Naive B cell (primary cell): ENCODE measurements around the gene HSD17B14. TPM values are rescaled to one million over a fixed set of nuclear protein-coding genes. Genes with fewer than 3 reads are reported as not detected.

Experiments used
- ATAC-seq, 2 donors: fragments of 150-1000 bp; cut with Tn5 transposase; 2 replicates each; pipeline ENCODE4 v1.10.0; 2021; ENCODE audit warnings: low read depth in 2 of 2, mild to moderate bottlenecking in 2 of 2, moderate library complexity in 2 of 2
- DNase-seq: peaks from one replicate; pipeline ENCODE4 v3.0.0; 2022
- H3K27ac Mint-ChIP-seq, 6 donors: one replicate each; pipeline ENCODE4 v1.8.0; 2020 to 2022; ENCODE audit warnings: mild to moderate bottlenecking in 6 of 6, mixed read lengths in 6 of 6, moderate library complexity in 5 of 6, inconsistent platforms in 2 of 6
- H3K27me3 Mint-ChIP-seq, 3 donors: one replicate each; pipeline ENCODE4 v1.8.0; 2021 to 2022; ENCODE audit warnings: mixed read lengths in 3 of 3, mild to moderate bottlenecking in 1 of 3
- H3K36me3 Mint-ChIP-seq, 2 donors: one replicate each; pipeline ENCODE4 v1.8.0; 2020 to 2022; ENCODE audit warnings: mixed read lengths in 2 of 2, inconsistent platforms in 1 of 2, mild to moderate bottlenecking in 1 of 2
- H3K4me1 Mint-ChIP-seq, 3 donors: one replicate each; pipeline ENCODE4 v1.8.0; 2020 to 2022; ENCODE audit warnings: mixed read lengths in 3 of 3, inconsistent platforms in 1 of 3, mild to moderate bottlenecking in 1 of 3, moderate library complexity in 1 of 3
- H3K4me3 Mint-ChIP-seq, 8 donors: one replicate each; pipeline ENCODE4 v1.8.0; 2020 to 2022; ENCODE audit warnings: mild to moderate bottlenecking in 8 of 8, mixed read lengths in 8 of 8, moderate library complexity in 8 of 8, inconsistent platforms in 2 of 8
- H3K9me3 Mint-ChIP-seq, 7 donors: one replicate each; pipeline ENCODE4 v1.8.0; 2020 to 2022; ENCODE audit warnings: mixed read lengths in 7 of 7, mild to moderate bottlenecking in 5 of 7, inconsistent platforms in 2 of 7, moderate library complexity in 1 of 7
- polyA plus RNA-seq, 6 donors: library from polyadenylated mRNA; unstranded; fragments of 300-500 nt; fragmentation: Illumina TruSeq; gene quantifications; one replicate each; pipeline ENCODE4 v1.2.3, GENCODE V29; 2021; ENCODE audit warnings: low read depth in 6 of 6

Gene HSD17B14
- polyA plus RNA-seq, 6 donors from 2014 or later = 1.00 to 3.3 (median 1.4) TPM; not detected in 1

GRCh38 chr19:48812094-48812929 lies 24.0 kb downstream of the HSD17B14 start:
- H3K36me3 Mint-ChIP-seq = no peaks in the 10 kb centered on the region
- H3K9me3 Mint-ChIP-seq = no peaks in the 10 kb centered on the region
- peak overlapping the region in 5 of 6 donors; percentile 53 to 91 (median 84) for H3K27ac Mint-ChIP-seq
- peak overlapping the region; percentile 82 to 96 (median 88) for H3K4me3 Mint-ChIP-seq
- H3K27me3 Mint-ChIP-seq = no peaks in the 10 kb centered on the region
- ATAC-seq (peak; percentile 64 to 67), DNase-seq (peak; percentile 64)
- H3K4me1 Mint-ChIP-seq = peaks cover 37 to 53% (median 42%) of the 10 kb centered on the region in 3 donors

GRCh38 chr19:48810151-48810550 lies 26.1 kb downstream of the HSD17B14 start:
- peak overlapping the region; percentile 16 to 95 (median 86) for H3K27ac Mint-ChIP-seq
- DNase-seq (no peak), ATAC-seq (no peak)
- no peaks in the 10 kb centered on the region for H3K9me3 Mint-ChIP-seq
- no peaks in the 10 kb centered on the region for H3K27me3 Mint-ChIP-seq
- H3K4me3 Mint-ChIP-seq = peak overlapping the region; percentile 82 to 96 (median 92)
- peaks cover 41 to 48% (median 41%) of the 10 kb centered on the region in 3 donors for H3K4me1 Mint-ChIP-seq
- H3K36me3 Mint-ChIP-seq = no peaks in the 10 kb centered on the region

GRCh38 chr19:48807590-48808308 lies 28.5 kb downstream of the HSD17B14 start:
- no peaks in the 10 kb centered on the region for H3K9me3 Mint-ChIP-seq
- H3K27ac Mint-ChIP-seq = peak overlapping the region in 2 of 6 donors; percentile 2 to 79
- peak overlapping the region in 1 of 8 donors; percentile 85 for H3K4me3 Mint-ChIP-seq
- H3K36me3 Mint-ChIP-seq = no peaks in the 10 kb centered on the region
- no peaks in the 10 kb centered on the region for H3K27me3 Mint-ChIP-seq
- DNase-seq (no peak), ATAC-seq (no peak)
- peaks cover 30 to 45% (median 37%) of the 10 kb centered on the region in 3 donors for H3K4me1 Mint-ChIP-seq

- H3K4me1 Mint-ChIP-seq = peaks cover 24 to 38% (median 29%) of the 10 kb centered on the region in 3 donors
- peak overlapping the region in 3 of 8 donors; percentile 48 to 60 (median 49) for H3K4me3 Mint-ChIP-seq
- H3K27me3 Mint-ChIP-seq = no peaks in the 10 kb centered on the region
- peak overlapping the region in 2 of 6 donors; percentile 69 to 72 for H3K27ac Mint-ChIP-seq
- no peaks in the 10 kb centered on the region for H3K9me3 Mint-ChIP-seq
- H3K36me3 Mint-ChIP-seq = no peaks in the 10 kb centered on the region
- no peak for DNase-seq
- no peak for ATAC-seq
Observed at GRCh38 chr19:48806818-48807589, 29.3 kb downstream of the HSD17B14 start.

GRCh38 chr19:48806518-48806817 lies 29.8 kb downstream of the HSD17B14 start:
- DNase-seq = peak; percentile 45
- Mint-ChIP-seq H3K36me3 (no peaks in the 10 kb centered on the region), H3K27ac (peak overlapping the region in 3 of 6 donors; percentile 69 to 95 (median 73)), H3K27me3 (no peaks in the 10 kb centered on the region), H3K4me1 (peaks cover 21 to 36% (median 28%) of the 10 kb centered on the region in 3 donors), H3K9me3 (no peaks in the 10 kb centered on the region), H3K4me3 (peak overlapping the region in 3 of 8 donors; percentile 12 to 49 (median 48))
- ATAC-seq = peak; percentile 27 to 29

- H3K36me3 Mint-ChIP-seq = no peaks in the 10 kb centered on the region
- ATAC-seq (no peak), DNase-seq (no peak)
- H3K4me3 Mint-ChIP-seq = no peak overlapping the region
- H3K27ac Mint-ChIP-seq = peak overlapping the region in 1 of 6 donors; percentile 11
- no peaks in the 10 kb centered on the region for H3K27me3 Mint-ChIP-seq
- peaks cover 20 to 28% (median 24%) of the 10 kb centered on the region in 3 donors for H3K4me1 Mint-ChIP-seq
- no peaks in the 10 kb centered on the region for H3K9me3 Mint-ChIP-seq
Observed at GRCh38 chr19:48805452-48805851, 30.8 kb downstream of the HSD17B14 start.

GRCh38 chr19:48804496-48804895 lies 31.8 kb downstream of the HSD17B14 start:
- ATAC-seq = no peak
- Mint-ChIP-seq H3K27ac (peak overlapping the region in 2 of 6 donors; percentile 53 to 69), H3K36me3 (no peaks in the 10 kb centered on the region), H3K4me1 (peaks cover 11 to 19% (median 19%) of the 10 kb centered on the region in 3 donors), H3K27me3 (no peaks in the 10 kb centered on the region), H3K9me3 (no peaks in the 10 kb centered on the region), H3K4me3 (no peak overlapping the region)
- no peak for DNase-seq

GRCh38 chr19:48802623-48803022 lies 33.7 kb downstream of the HSD17B14 start:
- Mint-ChIP-seq H3K27ac (no peak overlapping the region), H3K36me3 (no peaks in the 10 kb centered on the region), H3K4me3 (no peak overlapping the region), H3K27me3 (no peaks in the 10 kb centered on the region), H3K4me1 (peaks cover 2 to 10% (median 8%) of the 10 kb centered on the region in 3 donors), H3K9me3 (no peaks in the 10 kb centered on the region)
- ATAC-seq (no peak), DNase-seq (no peak)

GRCh38 chr19:48799358-48800300 lies 36.7 kb downstream of the HSD17B14 start:
- H3K9me3 Mint-ChIP-seq = no peaks in the 10 kb centered on the region
- peaks cover 9 to 10% (median 10%) of the 10 kb centered on the region in 3 donors for H3K4me1 Mint-ChIP-seq
- H3K27me3 Mint-ChIP-seq = no peaks in the 10 kb centered on the region
- H3K27ac Mint-ChIP-seq = no peak overlapping the region
- no peaks in the 10 kb centered on the region for H3K36me3 Mint-ChIP-seq
- ATAC-seq (no peak), DNase-seq (no peak)
- no peak overlapping the region for H3K4me3 Mint-ChIP-seq

GRCh38 chr19:48798937-48799336 lies 37.4 kb downstream of the HSD17B14 start:
- Mint-ChIP-seq H3K9me3 (no peaks in the 10 kb centered on the region), H3K36me3 (no peaks in the 10 kb centered on the region), H3K4me3 (no peak overlapping the region), H3K27ac (no peak overlapping the region), H3K27me3 (no peaks in the 10 kb centered on the region), H3K4me1 (peaks cover 12 to 15% (median 14%) of the 10 kb centered on the region in 3 donors)
- ATAC-seq (no peak), DNase-seq (no peak)

- H3K36me3 Mint-ChIP-seq = no peaks in the 10 kb centered on the region
- H3K9me3 Mint-ChIP-seq = no peaks in the 10 kb centered on the region
- no peaks in the 10 kb centered on the region for H3K27me3 Mint-ChIP-seq
- DNase-seq = no peak
- peak overlapping the region in 4 of 8 donors; percentile 5 to 62 (median 32) for H3K4me3 Mint-ChIP-seq
- peaks cover 12 to 15% (median 14%) of the 10 kb centered on the region in 3 donors for H3K4me1 Mint-ChIP-seq
- H3K27ac Mint-ChIP-seq = peak overlapping the region in 1 of 6 donors; percentile 33
- no peak for ATAC-seq
Observed at GRCh38 chr19:48797103-48797502, 39.2 kb downstream of the HSD17B14 start.

- Mint-ChIP-seq H3K4me1 (peaks cover 12 to 15% (median 14%) of the 10 kb centered on the region in 3 donors), H3K27ac (no peak overlapping the region), H3K4me3 (peak overlapping the region in 1 of 8 donors; percentile 68), H3K36me3 (no peaks in the 10 kb centered on the region), H3K9me3 (no peaks in the 10 kb centered on the region), H3K27me3 (no peaks in the 10 kb centered on the region)
- DNase-seq (no peak), ATAC-seq (no peak)
Observed at GRCh38 chr19:48796298-48797083, 39.8 kb downstream of the HSD17B14 start.
